Peyer's patch (tissue), 4 donors: ENCODE data around the gene AKR1B1. TPM values are rescaled to one million over a fixed set of nuclear protein-coding genes. Genes with fewer than 3 reads are reported as not detected.

Experiments used
- DNase-seq, 3 donors: peaks; one replicate each; pipeline ENCODE4 v3.0.0-alpha.2; 2017 to 2019
- H3K27ac ChIP-seq, 4 donors: fragments of 200-600 bp; sonication (generic); one replicate each; pipeline ENCODE4 v1.5.1; 2016 to 2019
- H3K27me3 ChIP-seq, 2 donors: fragments of 200-600 bp; sonication (generic); one replicate each; pipeline ENCODE4 v1.5.1; 2019
- H3K36me3 ChIP-seq, 3 donors: fragments of 200-600 bp; sonication (generic); one replicate each; pipeline ENCODE4 v1.5.1; 2016 to 2019
- H3K4me1 ChIP-seq, 4 donors: fragments of 200-600 bp; sonication (generic); one replicate each; pipeline ENCODE4 v1.5.1; 2016 to 2019
- H3K4me3 ChIP-seq, 4 donors: fragments of 200-600 bp; sonication (generic); 1 replicate in 3 of 4; 2 replicates in 1 of 4; pipeline ENCODE4 v1.5.1; 2016 to 2019; ENCODE audit warnings: mild to moderate bottlenecking in 1 of 4
- H3K9me3 ChIP-seq, 4 donors: fragments of 200-600 bp; sonication (generic); one replicate each; pipeline ENCODE4 v1.5.1; 2016 to 2019; ENCODE audit warnings: mild to moderate bottlenecking in 1 of 4
- POLR2A ChIP-seq, 2 donors: fragments of 450-650 bp; IDR thresholded peaks; one replicate each; pipeline ENCODE4 v1.5.1; 2017; ENCODE audit warnings: antibody characterized with exemption in 2 of 2, mild to moderate bottlenecking in 2 of 2, moderate library complexity in 2 of 2
- total RNA-seq, 4 donors: library from RNA; depleted of rRNA; stranded (reverse); fragments of >200 nt; gene quantifications; one replicate each; pipeline ENCODE4 v1.1.0, GENCODE V29; 2016
- TF ChIP-seq, protein P1 (sequence below), 6 experiments: fragments of 450-650 bp in 4 of 6; fragments of 200-600 bp in 2 of 6; sonication (generic) in 1 of 6; IDR thresholded peaks; one replicate each; pipeline ENCODE4 v1.5.1; 2017 to 2019; ENCODE audit warnings: antibody characterized with exemption in 6 of 6, mild to moderate bottlenecking in 3 of 6, moderate library complexity in 1 of 6

AKR1B1 gene
- total RNA-seq, 4 donors from 2014 or later = 3.9 to 59.4 (median 22.9) TPM

DNA sequence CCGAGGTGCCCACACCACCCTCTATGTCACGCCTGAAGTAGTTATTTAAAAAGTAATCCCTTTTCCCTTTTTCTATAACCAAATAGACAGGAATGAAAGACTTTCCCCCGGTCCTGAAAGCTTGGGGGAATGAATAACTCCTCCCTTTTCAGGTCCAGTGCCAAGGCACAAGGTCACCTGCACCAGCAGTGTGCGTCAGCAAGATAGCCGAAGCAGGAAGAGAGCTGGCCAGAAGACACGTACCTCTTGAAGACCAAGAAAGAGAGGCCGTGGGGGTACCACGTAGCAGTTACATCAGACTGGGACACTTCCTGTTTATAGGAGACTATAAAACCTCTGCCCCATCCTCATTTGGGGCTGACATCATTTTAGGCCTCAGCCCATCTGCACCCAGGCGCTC is 10.7 kb upstream of the AKR1B1 start:
- Histone ChIP-seq H3K4me1 (no peaks in the 10 kb centered on the region), H3K9me3 (peaks cover 0 to 6% (median 0%) of the 10 kb centered on the region in 4 donors), H3K36me3 (no peaks in the 10 kb centered on the region), H3K4me3 (no peak overlapping the region), H3K27ac (no peak overlapping the region), H3K27me3 (no peaks in the 10 kb centered on the region)
- TF ChIP-seq, protein P1, sequence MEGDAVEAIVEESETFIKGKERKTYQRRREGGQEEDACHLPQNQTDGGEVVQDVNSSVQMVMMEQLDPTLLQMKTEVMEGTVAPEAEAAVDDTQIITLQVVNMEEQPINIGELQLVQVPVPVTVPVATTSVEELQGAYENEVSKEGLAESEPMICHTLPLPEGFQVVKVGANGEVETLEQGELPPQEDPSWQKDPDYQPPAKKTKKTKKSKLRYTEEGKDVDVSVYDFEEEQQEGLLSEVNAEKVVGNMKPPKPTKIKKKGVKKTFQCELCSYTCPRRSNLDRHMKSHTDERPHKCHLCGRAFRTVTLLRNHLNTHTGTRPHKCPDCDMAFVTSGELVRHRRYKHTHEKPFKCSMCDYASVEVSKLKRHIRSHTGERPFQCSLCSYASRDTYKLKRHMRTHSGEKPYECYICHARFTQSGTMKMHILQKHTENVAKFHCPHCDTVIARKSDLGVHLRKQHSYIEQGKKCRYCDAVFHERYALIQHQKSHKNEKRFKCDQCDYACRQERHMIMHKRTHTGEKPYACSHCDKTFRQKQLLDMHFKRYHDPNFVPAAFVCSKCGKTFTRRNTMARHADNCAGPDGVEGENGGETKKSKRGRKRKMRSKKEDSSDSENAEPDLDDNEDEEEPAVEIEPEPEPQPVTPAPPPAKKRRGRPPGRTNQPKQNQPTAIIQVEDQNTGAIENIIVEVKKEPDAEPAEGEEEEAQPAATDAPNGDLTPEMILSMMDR (IDR thresholded peaks at IDR 0.05) = no peak
- no peak for TF ChIP-seq POLR2A (IDR thresholded peaks at IDR 0.05)
- no peak for DNase-seq

DNA sequence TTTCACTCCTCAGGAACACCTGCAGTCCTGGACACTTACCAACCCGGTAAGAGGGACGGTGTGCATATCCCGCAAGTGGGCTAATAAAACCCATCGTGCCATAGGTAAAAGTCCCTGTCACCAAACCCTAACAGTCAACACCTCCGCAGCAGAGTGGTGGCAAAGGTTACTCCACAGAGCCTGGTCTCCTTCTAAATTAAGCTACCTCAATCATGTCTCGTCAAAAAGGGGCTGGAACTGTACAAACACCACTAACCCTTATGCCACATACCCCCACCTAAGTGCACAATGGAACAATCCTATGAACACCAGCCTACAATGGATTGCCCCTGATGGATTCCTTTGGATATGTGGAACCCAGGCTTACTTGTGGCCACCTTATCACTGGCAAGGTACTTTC is 9.6 kb upstream of the AKR1B1 start:
- no peak for DNase-seq
- Histone ChIP-seq H3K27me3 (no peaks in the 10 kb centered on the region), H3K36me3 (no peaks in the 10 kb centered on the region), H3K4me1 (no peaks in the 10 kb centered on the region), H3K27ac (no peak overlapping the region), H3K9me3 (peaks cover 0 to 7% (median 0%) of the 10 kb centered on the region in 4 donors), H3K4me3 (no peak overlapping the region)
- no peak for TF ChIP-seq POLR2A (IDR thresholded peaks at IDR 0.05)
- TF ChIP-seq, protein P1 (IDR thresholded peaks at IDR 0.05) = no peak

DNA sequence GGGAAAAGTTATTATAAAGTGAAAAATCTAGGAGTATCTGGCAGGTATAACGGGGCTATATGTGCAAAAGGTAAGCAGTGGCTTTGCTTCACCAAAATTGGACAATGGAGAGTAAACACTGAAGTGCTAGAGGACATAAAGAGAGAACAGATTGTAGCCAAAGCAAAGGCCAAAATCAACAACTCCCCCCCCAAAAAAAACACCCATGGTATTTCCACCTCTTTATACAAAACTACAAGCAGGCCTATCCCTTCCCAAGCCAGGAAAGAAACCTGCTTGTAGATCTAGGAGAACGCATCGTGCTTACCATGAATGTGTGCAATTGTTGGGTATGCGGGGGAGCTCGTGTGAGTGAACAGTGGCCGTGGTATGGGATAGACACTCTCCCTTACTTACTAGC is 9.2 kb upstream of the AKR1B1 start:
- TF ChIP-seq POLR2A (IDR thresholded peaks at IDR 0.05) = no peak
- TF ChIP-seq, protein P1 (IDR thresholded peaks at IDR 0.05) = no peak
- no peak overlapping the region for H3K27ac ChIP-seq
- H3K9me3 ChIP-seq = peaks cover 0 to 7% (median 0%) of the 10 kb centered on the region in 4 donors
- H3K36me3 ChIP-seq = no peaks in the 10 kb centered on the region
- DNase-seq = no peak
- H3K27me3 ChIP-seq = no peaks in the 10 kb centered on the region
- no peak overlapping the region for H3K4me3 ChIP-seq
- H3K4me1 ChIP-seq = no peaks in the 10 kb centered on the region

DNA sequence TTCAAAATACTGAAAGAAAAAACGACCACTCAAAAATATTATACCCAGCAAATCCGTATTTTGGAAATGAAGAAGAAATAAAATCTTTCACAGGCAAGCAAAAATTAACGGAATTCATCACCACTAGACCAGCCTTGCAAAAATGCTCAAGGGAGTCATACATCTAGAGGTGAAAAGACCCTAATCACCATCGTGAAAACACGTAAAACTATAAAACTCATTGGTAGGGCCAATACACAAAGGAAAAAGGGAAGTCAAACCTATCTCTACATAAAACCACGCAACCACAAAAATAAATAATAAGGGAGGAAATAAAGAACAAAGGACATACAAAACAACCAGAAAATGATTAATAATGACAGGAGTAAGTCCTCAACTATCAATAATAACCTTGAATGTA is 6.6 kb upstream of the AKR1B1 start:
- no peak for DNase-seq

DNA sequence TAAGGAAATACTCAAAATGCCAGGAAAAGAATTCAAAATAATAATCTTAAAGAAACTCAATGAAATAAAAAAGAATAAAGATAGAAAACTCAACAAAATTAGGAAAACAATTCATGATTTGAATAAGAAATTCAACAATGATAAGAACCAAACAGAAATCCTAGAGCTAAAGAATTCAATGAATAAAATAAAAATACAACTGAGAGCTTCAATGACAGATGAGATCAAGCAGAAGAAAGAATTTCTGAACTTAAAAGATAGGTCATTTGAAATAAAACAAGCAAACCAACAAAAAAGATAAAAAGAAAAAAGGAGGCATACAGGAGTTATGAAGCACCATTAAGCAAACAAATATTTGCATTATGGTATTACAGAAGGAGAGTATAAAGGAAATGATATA is 5.6 kb upstream of the AKR1B1 start:
- Histone ChIP-seq H3K4me1 (peaks cover 0 to 2% (median 0%) of the 10 kb centered on the region in 4 donors), H3K9me3 (peaks cover 0 to 7% (median 0%) of the 10 kb centered on the region in 4 donors), H3K27ac (no peak overlapping the region), H3K27me3 (no peaks in the 10 kb centered on the region), H3K36me3 (no peaks in the 10 kb centered on the region), H3K4me3 (no peak overlapping the region)
- no peak for DNase-seq
- TF ChIP-seq, protein P1 (IDR thresholded peaks at IDR 0.05) = no peak
- TF ChIP-seq POLR2A (IDR thresholded peaks at IDR 0.05) = no peak

More for the DNA sequence above, 6.6 kb upstream of the AKR1B1 start:
- Histone ChIP-seq H3K4me1 (no peaks in the 10 kb centered on the region), H3K9me3 (peaks cover 0 to 7% (median 0%) of the 10 kb centered on the region in 4 donors), H3K27ac (no peak overlapping the region), H3K36me3 (no peaks in the 10 kb centered on the region), H3K27me3 (no peaks in the 10 kb centered on the region), H3K4me3 (no peak overlapping the region)
- TF ChIP-seq, protein P1 (IDR thresholded peaks at IDR 0.05) = no peak
- TF ChIP-seq POLR2A (IDR thresholded peaks at IDR 0.05) = no peak

DNA sequence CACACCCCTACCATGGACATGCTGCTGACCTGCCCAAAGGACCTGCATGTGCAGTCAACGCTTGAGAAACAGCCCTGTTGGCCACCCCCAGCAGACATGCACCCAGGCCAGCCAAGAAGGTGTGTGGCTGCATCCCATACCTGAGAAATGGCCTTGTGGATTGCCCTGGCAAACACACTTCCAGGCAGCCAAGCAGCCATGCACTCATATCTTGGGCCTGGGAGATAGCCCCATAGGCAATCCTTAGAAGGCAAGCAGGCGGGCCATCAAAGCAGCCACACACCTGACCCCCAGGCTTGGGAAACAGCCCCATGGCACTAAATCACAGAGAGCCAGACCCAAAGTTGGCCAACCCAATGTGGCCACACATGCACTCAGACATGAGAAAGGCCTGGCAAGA is 4.9 kb upstream of the AKR1B1 start:
- TF ChIP-seq POLR2A (IDR thresholded peaks at IDR 0.05) = no peak
- TF ChIP-seq, protein P1 (IDR thresholded peaks at IDR 0.05) = no peak
- no peak for DNase-seq
- Histone ChIP-seq H3K9me3 (peaks cover 0 to 7% (median 0%) of the 10 kb centered on the region in 4 donors), H3K27me3 (no peaks in the 10 kb centered on the region), H3K4me3 (no peak overlapping the region), H3K4me1 (peaks cover 0 to 4% (median 0%) of the 10 kb centered on the region in 4 donors), H3K36me3 (no peaks in the 10 kb centered on the region), H3K27ac (no peak overlapping the region)
